Measurements from ENCODE around the gene COL9A3. TPM values are rescaled to one million over a fixed set of nuclear protein-coding genes. Genes with fewer than 3 reads are reported as not detected.

COL9A3 gene
- polyA plus RNA-seq, 1 donor from 2014 or later = 3.1 TPM

- no peaks in the 10 kb centered on the region for H3K9me2 ChIP-seq (ENCODE audit: insufficient read depth, low read length)
- no peaks in the 10 kb centered on the region for H4K20me1 ChIP-seq (ENCODE audit: insufficient read depth)
- H3K27me3 ChIP-seq (ENCODE audit: insufficient read depth, low read depth, low read length) = no peaks in the 10 kb centered on the region
- H3K27ac ChIP-seq (ENCODE audit: low read length) = no peak overlapping the region
- no peak overlapping the region for H3K9ac ChIP-seq (ENCODE audit: low read length)
- H3F3A ChIP-seq (ENCODE audit: insufficient read depth, low read length, poor library complexity, severe bottlenecking) = no peaks in the 10 kb centered on the region
- H3K9me3 ChIP-seq (ENCODE audit: low read length) = no peaks in the 10 kb centered on the region
- H3K79me2 ChIP-seq (replicated peaks; ENCODE audit: insufficient read depth, low read length) = no peaks in the 10 kb centered on the region
- no peak overlapping the region for H3K4me3 ChIP-seq (ENCODE audit: low read length)
- no peaks in the 10 kb centered on the region for H3K36me3 ChIP-seq (ENCODE audit: insufficient read depth, low read length)
- H2AFZ ChIP-seq (ENCODE audit: low read depth, low read length) = no peak overlapping the region
- TF ChIP-seq SMC3 (conservative IDR thresholded peaks at IDR 0.05; ENCODE audit: poor library complexity) (no peak), POLR2AphosphoS5 (IDR thresholded peaks at IDR 0.05) (no peak)
- no peak overlapping the region for H3K4me2 ChIP-seq (ENCODE audit: low read length)
Observed at GRCh38 chr20:62782149-62782892, 34.5 kb upstream of the COL9A3 start.

- Histone ChIP-seq H3F3A (ENCODE audit: insufficient read depth, low read length, poor library complexity, severe bottlenecking) (no peaks in the 10 kb centered on the region), H3K36me3 (ENCODE audit: insufficient read depth, low read length) (no peaks in the 10 kb centered on the region), H3K4me3 (ENCODE audit: low read length) (no peak overlapping the region), H3K27ac (ENCODE audit: low read length) (no peak overlapping the region), H3K9ac (ENCODE audit: low read length) (no peak overlapping the region), H3K27me3 (ENCODE audit: insufficient read depth, low read depth, low read length) (no peaks in the 10 kb centered on the region), H2AFZ (ENCODE audit: low read depth, low read length) (no peak overlapping the region), H3K4me2 (ENCODE audit: low read length) (no peak overlapping the region), H4K20me1 (ENCODE audit: insufficient read depth) (no peaks in the 10 kb centered on the region), H3K9me2 (ENCODE audit: insufficient read depth, low read length) (no peaks in the 10 kb centered on the region), H3K9me3 (ENCODE audit: low read length) (no peaks in the 10 kb centered on the region), H3K79me2 (replicated peaks; ENCODE audit: insufficient read depth, low read length) (no peaks in the 10 kb centered on the region)
- TF ChIP-seq MXI1 (conservative IDR thresholded peaks at IDR 0.05; ENCODE audit: poor library complexity, severe bottlenecking) (no peak), TAF1 (IDR thresholded peaks at IDR 0.05; ENCODE audit: low read depth) (no peak), RAD21 (conservative IDR thresholded peaks at IDR 0.05) (no peak), POLR2AphosphoS5 (IDR thresholded peaks at IDR 0.05) (no peak), EZH2 (IDR thresholded peaks at IDR 0.05; ENCODE audit: borderline replicate concordance, insufficient read depth, low read length, poor library complexity, severe bottlenecking) (no peak), EP300 (conservative IDR thresholded peaks at IDR 0.05; ENCODE audit: poor library complexity, severe bottlenecking) (no peak), REST (IDR thresholded peaks at IDR 0.05; ENCODE audit: borderline replicate concordance) (no peak), CTCF (IDR thresholded peaks at IDR 0.05; ENCODE audit: poor library complexity, severe bottlenecking) (no peak), SMC3 (conservative IDR thresholded peaks at IDR 0.05; ENCODE audit: poor library complexity) (no peak)
Observed at GRCh38 chr20:62782893-62783278, 34.0 kb upstream of the COL9A3 start.

Measured in neural cell (in vitro differentiated cells).